Colon (tissue), 2 donors: Measurements from ENCODE around the gene PCSK6.
"Not testable (repeated sequence)": the region's sequence is repeated elsewhere in the genome, so short reads cannot be mapped to it uniquely, and the experiment has no call there.

Experiments used
- FAIRE-seq: peaks from 2 replicates; lab custom pipeline; 2012; peaks lifted over from hg19 to GRCh38; lab: Jason Lieb, UNC
- donor health status: control.
- donor health status: control.

Gene PCSK6

GRCh38 chr15:101461097-101461496 lies 28.4 kb downstream of the PCSK6 start:
- FAIRE-seq = no peak

- FAIRE-seq = no peak
These were observed 29.8 kb downstream of the PCSK6 start for GRCh38 chr15:101459579-101460300.

- no peak for FAIRE-seq
These were observed 30.5 kb downstream of the PCSK6 start for GRCh38 chr15:101458908-101459578.

GRCh38 chr15:101458158-101458900 lies 31.2 kb downstream of the PCSK6 start:
- FAIRE-seq = no peak

GRCh38 chr15:101457696-101458095 lies 31.8 kb downstream of the PCSK6 start:
- no peak for FAIRE-seq

GRCh38 chr15:101456057-101456739 lies 33.3 kb downstream of the PCSK6 start:
- FAIRE-seq = no peak

GRCh38 chr15:101455291-101456025 lies 34.0 kb downstream of the PCSK6 start:
- FAIRE-seq = no peak

- not testable (repeated sequence) for FAIRE-seq
These were observed 34.7 kb downstream of the PCSK6 start for GRCh38 chr15:101454781-101455180.

- FAIRE-seq = no peak
These were observed 35.1 kb downstream of the PCSK6 start for GRCh38 chr15:101454365-101454764.

GRCh38 chr15:101453123-101454120 lies 36.1 kb downstream of the PCSK6 start:
- FAIRE-seq = no peak

- no peak for FAIRE-seq
These were observed 36.9 kb downstream of the PCSK6 start for GRCh38 chr15:101452572-101452971.

GRCh38 chr15:101451846-101452245 lies 37.7 kb downstream of the PCSK6 start:
- FAIRE-seq = no peak

- no peak for FAIRE-seq
These were observed 38.2 kb downstream of the PCSK6 start for GRCh38 chr15:101451266-101451799.

GRCh38 chr15:101450403-101451265 lies 38.9 kb downstream of the PCSK6 start:
- no peak for FAIRE-seq

GRCh38 chr15:101449471-101450402 lies 39.8 kb downstream of the PCSK6 start:
- FAIRE-seq = no peak

GRCh38 chr15:101448336-101448735 lies 41.2 kb downstream of the PCSK6 start:
- no peak for FAIRE-seq

- FAIRE-seq = no peak
These were observed 41.9 kb downstream of the PCSK6 start for GRCh38 chr15:101447561-101448071.

- FAIRE-seq = no peak
These were observed 42.4 kb downstream of the PCSK6 start for GRCh38 chr15:101447168-101447533.
